Gastroesophageal sphincter (tissue), 4 donors: ENCODE data around the gene P3H2. TPM values are rescaled to one million over a fixed set of nuclear protein-coding genes. Genes with fewer than 3 reads are reported as not detected.

Source experiments
- ATAC-seq: fragments of 150-250 bp; one replicate; pipeline ENCODE4 v1.9.1; 2016; ENCODE audit warnings: mild to moderate bottlenecking, moderate library complexity
- H3K27ac ChIP-seq, 4 donors: fragments of 200-600 bp; sonication (generic) in 3 of 4; 1 replicate in 3 of 4; 2 replicates in 1 of 4; pipeline ENCODE4 v1.5.1; 2016 to 2019
- H3K27me3 ChIP-seq: fragments of 200-600 bp; sonication (generic); one replicate; pipeline ENCODE4 v1.5.1; 2019
- H3K36me3 ChIP-seq, 2 donors: fragments of 200-600 bp; sonication (generic); one replicate each; pipeline ENCODE4 v1.5.1; 2019; ENCODE audit warnings: control low read depth in 1 of 2
- H3K4me1 ChIP-seq, 3 donors: fragments of 200-600 bp; sonication (generic); 1 replicate in 2 of 3; 2 replicates in 1 of 3; pipeline ENCODE4 v1.5.1; 2016 to 2019; ENCODE audit warnings: control low read depth in 2 of 3
- H3K4me3 ChIP-seq, 2 donors: fragments of 200-600 bp; sonication (generic); one replicate each; pipeline ENCODE4 v1.5.1; 2019; ENCODE audit warnings: mild to moderate bottlenecking in 1 of 2, moderate library complexity in 1 of 2
- H3K9me3 ChIP-seq, 3 donors: fragments of 200-600 bp; sonication (generic); one replicate each; pipeline ENCODE4 v1.5.1; 2017 to 2019; ENCODE audit warnings: control low read depth in 2 of 3
- EP300 ChIP-seq: sonication (generic); formaldehyde crosslinking; IDR thresholded peaks from one replicate; pipeline ENCODE4 v1.6.1; 2017; ENCODE audit warnings: antibody characterized with exemption, mild to moderate bottlenecking
- POLR2A ChIP-seq, 2 donors: fragments of 450-650 bp; IDR thresholded peaks; one replicate each; pipeline ENCODE4 v1.6.1; 2017; ENCODE audit warnings: antibody characterized with exemption in 2 of 2, mild to moderate bottlenecking in 2 of 2, moderate library complexity in 1 of 2
- POLR2AphosphoS5 ChIP-seq: sonication (generic); formaldehyde crosslinking; IDR thresholded peaks from one replicate; pipeline ENCODE4 v1.6.1; 2017; ENCODE audit warnings: antibody characterized with exemption
- WGBS, 2 donors: methylation state at CpG; one replicate each; pipeline ENCODE4 v1.1.5; 2018; ENCODE audit warnings: low coverage in 1 of 2; 5-methylcytosine and 5-hydroxymethylcytosine counted together
- total RNA-seq, 4 donors: library from RNA; depleted of rRNA; stranded (reverse); fragments of >200 nt; gene quantifications; one replicate each; pipeline ENCODE4 v1.1.0, GENCODE V29; 2016
- TF ChIP-seq, protein P1 (sequence below), 4 experiments: fragments of 200-600 bp in 2 of 4; fragments of 450-650 bp in 2 of 4; sonication (generic) in 1 of 4; IDR thresholded peaks; one replicate each; pipeline ENCODE4 v1.5.1; 2017 to 2019; ENCODE audit warnings: antibody characterized with exemption in 4 of 4, mild to moderate bottlenecking in 2 of 4, moderate library complexity in 2 of 4

Gene P3H2
- total RNA-seq, 4 donors from 2014 or later = 10.6 to 55.9 (median 36.2) TPM

DNA sequence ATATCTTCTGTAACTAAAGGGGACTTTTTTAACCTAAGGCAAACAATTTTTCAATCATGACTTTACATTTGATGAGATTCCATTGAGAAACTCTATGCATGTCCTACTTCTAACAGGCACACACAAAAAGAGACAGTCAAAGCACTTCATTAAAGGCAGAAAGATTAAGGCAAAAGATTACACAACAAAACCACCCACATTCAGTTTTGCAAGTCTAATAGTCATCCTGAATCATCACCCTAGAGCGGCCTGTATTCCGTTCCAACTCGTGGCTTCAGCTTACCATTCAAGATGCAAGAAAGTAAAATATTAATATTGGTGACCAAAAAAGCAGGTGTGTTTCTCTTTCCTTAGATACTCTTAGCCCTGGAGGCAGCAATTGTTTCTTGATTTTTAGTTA, 205.9 kb downstream of the P3H2 start:
- H3K27me3 ChIP-seq = no peaks in the 10 kb centered on the region
- WGBS, 2 donors = 69 to 72% methylated on average over 3 of the region's 3 CpGs
- no peaks in the 10 kb centered on the region for H3K9me3 ChIP-seq
- no peaks in the 10 kb centered on the region for H3K4me1 ChIP-seq
- H3K27ac ChIP-seq = no peak overlapping the region
- TF ChIP-seq POLR2A (IDR thresholded peaks at IDR 0.05) = no peak
- TF ChIP-seq EP300 = no peak
- no peak for TF ChIP-seq POLR2AphosphoS5
- TF ChIP-seq, protein P1, sequence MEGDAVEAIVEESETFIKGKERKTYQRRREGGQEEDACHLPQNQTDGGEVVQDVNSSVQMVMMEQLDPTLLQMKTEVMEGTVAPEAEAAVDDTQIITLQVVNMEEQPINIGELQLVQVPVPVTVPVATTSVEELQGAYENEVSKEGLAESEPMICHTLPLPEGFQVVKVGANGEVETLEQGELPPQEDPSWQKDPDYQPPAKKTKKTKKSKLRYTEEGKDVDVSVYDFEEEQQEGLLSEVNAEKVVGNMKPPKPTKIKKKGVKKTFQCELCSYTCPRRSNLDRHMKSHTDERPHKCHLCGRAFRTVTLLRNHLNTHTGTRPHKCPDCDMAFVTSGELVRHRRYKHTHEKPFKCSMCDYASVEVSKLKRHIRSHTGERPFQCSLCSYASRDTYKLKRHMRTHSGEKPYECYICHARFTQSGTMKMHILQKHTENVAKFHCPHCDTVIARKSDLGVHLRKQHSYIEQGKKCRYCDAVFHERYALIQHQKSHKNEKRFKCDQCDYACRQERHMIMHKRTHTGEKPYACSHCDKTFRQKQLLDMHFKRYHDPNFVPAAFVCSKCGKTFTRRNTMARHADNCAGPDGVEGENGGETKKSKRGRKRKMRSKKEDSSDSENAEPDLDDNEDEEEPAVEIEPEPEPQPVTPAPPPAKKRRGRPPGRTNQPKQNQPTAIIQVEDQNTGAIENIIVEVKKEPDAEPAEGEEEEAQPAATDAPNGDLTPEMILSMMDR (IDR thresholded peaks at IDR 0.05) = no peak
- no peaks in the 10 kb centered on the region for H3K36me3 ChIP-seq
- no peak overlapping the region for H3K4me3 ChIP-seq
- ATAC-seq = no peak

DNA sequence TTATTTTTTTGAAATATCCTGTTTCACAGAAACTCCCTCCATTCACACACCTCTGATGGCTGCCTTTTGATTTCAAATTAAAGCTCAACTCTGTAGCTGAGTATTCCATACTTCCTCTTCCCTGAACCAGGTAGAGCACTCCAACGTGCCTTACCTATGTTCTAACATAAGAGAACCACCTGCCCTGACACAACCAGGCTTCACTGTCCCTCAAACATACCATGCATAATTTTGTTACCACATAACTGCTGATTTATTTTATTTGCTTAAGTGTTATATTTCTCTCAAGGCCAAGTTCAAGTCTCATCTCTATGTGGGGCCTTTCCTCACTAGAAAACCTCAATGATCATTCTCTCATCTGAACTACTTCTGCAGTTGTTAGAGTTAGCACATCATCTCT, 209.7 kb downstream of the P3H2 start:
- WGBS, 2 donors = 58 to 60% methylated on average over 1 of the region's 1 CpG
- TF ChIP-seq EP300 (no peak), POLR2AphosphoS5 (no peak), POLR2A (IDR thresholded peaks at IDR 0.05) (no peak)
- TF ChIP-seq, protein P1 (IDR thresholded peaks at IDR 0.05) = no peak
- ATAC-seq = no peak

DNA sequence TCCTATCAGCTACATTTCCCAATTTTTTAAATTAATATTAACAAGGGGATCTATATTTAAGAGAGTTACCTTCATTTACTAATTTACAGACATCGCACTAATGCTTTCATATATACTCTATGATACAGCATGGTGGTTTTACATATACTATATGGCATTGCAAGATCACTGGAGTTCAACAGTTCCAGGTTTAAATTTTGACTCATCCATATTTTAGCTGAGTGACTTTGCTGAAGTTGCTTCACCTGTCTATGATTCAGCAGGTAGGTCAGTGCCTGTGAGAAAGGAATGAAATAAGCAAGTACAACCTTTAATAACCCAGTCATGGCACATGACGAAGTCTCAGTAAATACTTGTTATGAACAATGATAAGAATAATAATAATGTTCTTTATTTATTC, 211.1 kb downstream of the P3H2 start:
- Histone ChIP-seq H3K4me1 (no peaks in the 10 kb centered on the region), H3K9me3 (no peaks in the 10 kb centered on the region), H3K36me3 (no peaks in the 10 kb centered on the region), H3K27me3 (no peaks in the 10 kb centered on the region), H3K4me3 (no peak overlapping the region), H3K27ac (no peak overlapping the region)
- no peak for ATAC-seq
- whole genome bisulfite sequencing, 2 donors = 87 to 100% methylated on average over 2 of the region's 2 CpGs
- TF ChIP-seq EP300 (no peak), POLR2A (IDR thresholded peaks at IDR 0.05) (no peak), POLR2AphosphoS5 (no peak)

More for the DNA sequence above, 209.7 kb downstream of the P3H2 start:
- H3K36me3 ChIP-seq = no peaks in the 10 kb centered on the region
- no peaks in the 10 kb centered on the region for H3K27me3 ChIP-seq
- no peaks in the 10 kb centered on the region for H3K9me3 ChIP-seq
- no peaks in the 10 kb centered on the region for H3K4me1 ChIP-seq
- H3K4me3 ChIP-seq = no peak overlapping the region
- H3K27ac ChIP-seq = no peak overlapping the region

DNA sequence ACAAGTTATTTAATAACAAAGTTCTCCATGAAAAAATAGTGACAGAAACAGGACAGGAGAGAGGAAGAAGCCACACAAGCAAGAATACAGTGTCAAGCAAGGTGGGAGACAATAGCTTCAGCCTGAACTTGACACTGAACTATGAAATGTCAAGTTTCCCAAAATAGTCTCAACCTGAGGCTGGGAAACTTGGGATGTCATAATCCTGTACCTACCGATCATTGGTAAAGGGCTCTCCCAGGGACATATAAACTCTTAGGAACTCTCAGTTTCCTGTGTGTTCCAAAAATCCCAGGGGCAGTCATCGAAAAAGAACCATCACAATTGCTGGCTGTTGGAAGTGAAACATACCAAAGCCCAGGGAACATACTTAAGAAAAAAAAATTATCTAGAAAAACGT, 211.6 kb downstream of the P3H2 start:
- Histone ChIP-seq H3K27ac (no peak overlapping the region), H3K4me1 (no peaks in the 10 kb centered on the region), H3K27me3 (no peaks in the 10 kb centered on the region), H3K9me3 (no peaks in the 10 kb centered on the region), H3K36me3 (no peaks in the 10 kb centered on the region), H3K4me3 (no peak overlapping the region)
- WGBS, 2 donors = 82 to 88% methylated on average over 3 of the region's 3 CpGs
- TF ChIP-seq, protein P1 (IDR thresholded peaks at IDR 0.05) = no peak
- TF ChIP-seq POLR2A (IDR thresholded peaks at IDR 0.05) = no peak
- ATAC-seq = no peak

DNA sequence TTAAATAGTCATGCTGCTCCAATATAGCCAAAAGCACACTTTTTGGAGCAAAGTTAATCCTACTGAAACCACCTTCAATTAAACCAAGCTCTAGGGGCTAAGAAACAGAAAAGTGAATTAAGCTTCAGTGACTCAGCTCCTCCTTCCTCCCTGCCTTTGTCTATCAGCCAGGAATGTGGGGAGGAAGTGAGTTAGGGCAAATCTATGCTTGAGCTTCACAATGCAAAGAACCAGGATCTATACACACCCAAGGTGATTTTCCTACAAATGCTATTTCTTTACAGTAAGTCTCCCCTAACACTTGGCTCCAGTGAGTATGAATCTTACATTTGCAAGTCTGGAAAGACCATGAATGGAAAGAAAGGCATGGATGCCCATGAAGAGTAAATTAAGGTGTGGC, 212.1 kb downstream of the P3H2 start:
- no peaks in the 10 kb centered on the region for H3K27me3 ChIP-seq
- TF ChIP-seq, protein P1 (IDR thresholded peaks at IDR 0.05) = no peak
- TF ChIP-seq POLR2AphosphoS5 = no peak
- no peak for TF ChIP-seq EP300
- TF ChIP-seq POLR2A (IDR thresholded peaks at IDR 0.05) = no peak
- no peaks in the 10 kb centered on the region for H3K9me3 ChIP-seq
- no peak for ATAC-seq
- H3K27ac ChIP-seq = no peak overlapping the region
- H3K4me1 ChIP-seq = no peaks in the 10 kb centered on the region
- no peak overlapping the region for H3K4me3 ChIP-seq
- H3K36me3 ChIP-seq = no peaks in the 10 kb centered on the region
